ENCODE results near the gene CNPPD1. TPM values are rescaled to one million over a fixed set of nuclear protein-coding genes. Genes with fewer than 3 reads are reported as not detected.

The CNPPD1 gene
- total RNA-seq, 1 experiment from 2014 or later, result 22.8 TPM

DNA sequence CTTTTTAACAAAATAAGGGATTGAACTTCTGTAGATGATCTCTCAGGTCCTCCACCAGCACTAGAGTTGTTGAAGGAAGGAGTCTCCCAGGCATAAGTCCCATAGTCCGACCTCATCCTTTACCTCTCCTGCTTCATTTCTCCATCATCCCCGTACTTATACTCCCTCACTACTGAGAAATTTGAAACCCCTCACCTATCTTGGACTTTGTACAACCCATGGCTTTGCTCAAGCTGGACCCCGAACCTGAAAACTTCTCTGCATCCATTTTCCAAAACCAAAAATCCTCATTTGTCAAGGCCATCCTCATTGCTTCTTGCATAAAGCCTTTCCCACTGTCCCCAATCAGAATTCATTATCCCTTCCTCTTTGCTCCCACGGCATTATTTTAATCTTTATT, 15.6 kb downstream of the CNPPD1 start:
- no peak for DNase-seq (ENCODE audit: low read depth)

DNA sequence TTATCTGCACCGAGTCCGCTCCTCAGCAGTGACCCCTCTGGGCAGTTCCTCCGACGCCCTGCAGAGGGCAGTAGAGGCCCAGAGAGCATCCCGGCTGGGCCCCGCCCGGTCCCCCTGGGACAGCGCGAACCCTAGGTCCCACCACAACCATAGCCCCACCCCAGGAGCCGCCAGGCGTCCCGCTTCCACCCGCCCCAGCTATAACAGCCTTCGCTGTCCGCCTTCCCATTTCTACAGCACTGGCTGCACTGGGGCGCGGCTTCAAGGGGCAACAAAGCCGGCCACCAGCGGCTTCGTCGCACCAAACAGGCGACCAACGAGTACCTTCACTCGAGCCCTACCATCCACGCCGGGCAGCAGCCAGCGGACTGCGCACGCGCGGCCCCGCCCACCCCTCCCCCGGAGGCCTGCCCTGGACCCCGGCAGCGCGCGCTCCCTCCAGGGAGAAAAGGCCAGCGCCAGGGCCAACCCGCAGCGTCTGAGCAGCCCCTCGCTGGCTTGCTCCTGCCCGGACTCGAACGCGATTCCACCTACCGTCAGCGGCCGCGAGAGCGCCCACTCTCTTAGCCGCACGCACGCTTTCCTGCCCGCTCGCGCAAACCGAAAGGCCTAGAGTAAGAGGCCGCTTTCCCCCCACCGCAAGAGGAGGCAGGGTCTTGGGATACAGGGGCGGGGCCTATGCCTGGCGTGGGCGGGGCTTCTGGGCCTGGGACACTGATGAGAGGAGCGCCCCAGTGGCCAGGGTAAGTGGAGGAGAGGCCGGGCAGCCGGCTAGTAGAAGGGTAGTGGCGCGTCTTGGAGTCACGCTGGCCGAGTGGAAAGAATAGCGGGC, 16.3 kb downstream of the CNPPD1 start, which contains the start of gene NHEJ1:
TSS of gene NHEJ1 (minus strand) at position 630 of the 832 bp plus-strand sequence. CDS start 2,453 bp downstream, outside the sequence.
- peak; percentile 91 for DNase-seq (ENCODE audit: low read depth)

DNA sequence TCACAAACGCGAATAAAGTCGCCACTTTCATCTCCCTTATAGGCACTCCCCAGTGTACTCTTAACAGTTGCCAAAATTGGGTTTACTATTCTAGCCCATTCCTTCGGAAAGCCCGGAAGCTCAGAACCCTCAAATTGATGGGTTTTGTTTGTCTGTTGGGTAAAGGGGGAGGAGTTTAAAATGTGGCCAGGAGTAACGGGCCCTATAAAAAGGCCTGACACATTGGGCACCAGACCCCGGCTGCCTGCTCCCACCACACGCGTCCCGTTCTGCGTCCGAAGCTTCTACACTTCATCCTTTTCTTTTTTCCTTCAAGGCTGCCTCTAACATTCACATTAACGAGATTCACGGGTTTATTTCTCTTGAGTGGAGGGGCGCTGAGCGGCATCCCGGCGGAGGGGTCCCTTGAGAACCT, 16.9 kb downstream of the CNPPD1 start:
- DNase-seq (ENCODE audit: low read depth), result peak; percentile 14

DNA sequence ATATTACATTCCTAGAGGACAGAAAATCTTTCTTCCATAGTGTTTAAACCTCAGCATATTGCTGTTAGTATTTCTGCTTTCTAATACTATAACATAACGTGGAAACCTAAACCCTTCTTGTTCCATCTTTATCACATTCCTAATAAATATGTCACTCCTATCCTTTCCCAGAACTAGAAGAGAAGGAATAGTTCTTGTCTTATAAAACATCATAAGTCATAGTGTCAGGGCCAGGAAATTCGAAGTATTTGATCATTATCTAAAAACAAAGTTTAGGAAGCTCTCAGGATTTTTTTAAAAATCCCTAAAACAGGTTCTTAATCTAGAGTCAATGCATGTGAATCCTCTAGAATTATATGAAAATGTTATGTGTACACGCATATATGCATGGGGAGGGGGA, 18.1 kb downstream of the CNPPD1 start:
- no peak for DNase-seq (ENCODE audit: low read depth)

DNA sequence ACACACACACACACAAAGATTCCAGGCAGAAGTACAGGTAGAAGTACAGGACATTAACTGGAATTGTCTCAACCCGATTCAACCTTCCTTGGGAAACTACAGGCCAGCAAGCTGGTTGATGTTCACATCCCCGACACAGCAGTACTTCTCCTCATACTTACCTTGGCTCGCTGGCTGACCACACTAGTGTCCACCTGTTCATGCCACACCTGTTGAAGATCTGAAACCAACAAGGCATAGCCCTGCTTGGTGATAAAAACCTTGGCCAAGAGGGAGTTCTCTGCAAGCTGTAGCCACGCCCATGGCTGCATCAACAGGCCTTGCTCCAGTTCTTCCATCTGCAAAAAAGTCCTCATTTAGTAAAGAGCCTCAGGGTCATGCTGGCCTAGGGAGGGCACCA, 18.7 kb downstream of the CNPPD1 start:
- no peak for DNase-seq (ENCODE audit: low read depth)

DNA sequence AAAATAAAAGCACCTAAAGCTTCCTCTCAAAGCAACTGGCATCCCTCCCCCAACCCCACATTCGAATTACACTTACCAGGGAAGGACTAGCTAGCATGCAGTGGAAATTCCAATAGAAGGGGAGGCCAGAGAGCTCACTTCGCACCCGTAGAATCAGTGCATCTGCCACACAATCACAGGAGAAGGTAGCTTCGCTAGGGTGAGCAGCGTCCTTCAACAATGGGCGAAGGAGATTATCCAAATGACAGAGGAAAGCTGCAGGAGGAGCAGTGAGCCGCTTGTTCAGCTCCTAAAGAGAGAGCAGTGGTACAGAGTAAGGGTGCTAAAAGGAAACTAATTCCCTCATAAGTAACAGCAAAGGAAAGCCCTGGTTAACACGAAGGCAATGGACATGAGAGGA, 19.3 kb downstream of the CNPPD1 start:
- no peak for DNase-seq (ENCODE audit: low read depth)

DNA sequence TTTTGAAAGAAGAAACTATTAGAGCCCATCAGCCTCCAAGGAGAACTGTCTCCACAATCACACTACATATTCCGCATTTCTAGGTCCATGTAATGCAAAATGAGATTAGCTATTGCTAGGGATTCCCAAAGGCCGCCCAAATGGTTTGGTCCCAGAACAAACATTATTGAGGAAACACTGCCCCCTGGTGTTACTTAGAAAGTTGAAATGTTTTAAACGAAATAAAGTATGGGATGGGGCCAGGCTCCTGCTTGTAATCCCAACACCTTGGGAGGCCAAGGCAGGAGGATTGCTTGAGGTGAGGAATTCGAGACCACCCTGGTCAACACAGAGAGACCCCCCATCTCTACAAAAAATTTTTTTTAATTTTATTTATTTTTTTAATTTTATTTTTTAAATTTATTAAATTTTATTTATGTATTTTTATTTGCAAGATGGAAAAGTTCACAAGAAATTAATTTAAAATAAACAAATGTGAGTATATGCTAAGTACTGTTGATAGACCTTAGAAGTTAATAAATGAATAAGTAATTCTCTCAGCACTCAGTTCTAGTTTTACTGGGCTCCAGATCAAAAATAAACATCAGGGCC, 21.6 kb downstream of the CNPPD1 start:
- peak; percentile 71 for DNase-seq (ENCODE audit: low read depth)

DNA sequence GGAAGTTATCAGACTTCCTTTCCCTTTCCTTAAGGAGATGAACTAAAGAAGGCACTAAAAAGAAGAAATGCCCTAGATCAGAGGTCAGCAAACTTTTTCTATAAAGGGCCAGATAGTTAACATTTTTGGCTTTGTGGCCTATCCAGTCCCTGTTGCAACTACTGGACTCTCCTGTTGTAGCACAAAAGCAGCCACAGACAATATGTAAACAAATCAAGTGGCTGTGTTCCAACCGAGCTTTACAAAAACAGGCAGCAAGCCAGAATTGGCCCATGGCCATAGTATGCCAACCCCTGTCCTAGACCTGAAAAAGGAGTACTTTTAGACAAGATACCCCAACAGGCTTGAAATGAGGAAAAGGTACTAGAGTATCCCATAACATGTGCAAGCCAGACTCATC, 27.1 kb downstream of the CNPPD1 start:
- DNase-seq (ENCODE audit: low read depth), result no peak

DNA sequence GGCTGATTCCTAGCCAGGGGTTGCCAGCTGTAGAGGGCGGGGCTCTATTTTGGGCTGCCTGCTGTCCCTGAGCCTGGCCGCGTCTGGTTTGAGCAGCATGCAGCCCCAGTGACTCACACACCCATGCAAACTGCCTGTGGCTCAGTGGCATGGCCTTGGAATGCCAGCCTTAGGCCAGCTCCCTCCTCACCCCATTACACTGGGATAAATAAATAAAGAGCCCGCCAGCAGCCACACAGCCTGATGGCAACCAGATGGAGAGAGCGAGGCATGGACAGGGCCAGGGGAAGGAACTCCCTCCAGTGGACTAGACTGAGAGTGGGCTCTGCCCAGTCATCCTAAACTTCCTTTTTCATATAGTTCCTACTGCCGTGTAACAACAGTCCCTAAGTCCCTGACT, 34.4 kb downstream of the CNPPD1 start:
- DNase-seq (ENCODE audit: low read depth), result peak; percentile 95

DNA sequence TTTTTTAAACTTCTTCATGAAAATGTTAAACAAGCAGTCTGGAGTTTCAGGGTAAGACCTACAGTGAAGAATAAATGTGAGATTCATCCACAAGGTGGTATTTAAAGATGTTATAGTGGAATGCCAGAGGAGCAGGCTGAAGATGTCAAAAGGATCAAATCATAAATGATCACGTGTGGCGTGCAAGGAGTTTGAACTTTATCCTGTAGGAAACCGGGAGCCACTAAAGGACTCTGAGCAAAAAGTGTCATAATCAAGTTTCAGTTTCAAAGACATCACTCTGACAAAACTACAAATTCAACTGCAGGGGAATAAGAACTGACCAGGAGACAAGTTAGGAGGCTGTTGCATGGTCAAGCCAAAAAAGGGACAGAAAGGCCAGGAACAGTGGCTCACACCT, 36.0 kb downstream of the CNPPD1 start:
- DNase-seq (ENCODE audit: low read depth), result no peak

DNA sequence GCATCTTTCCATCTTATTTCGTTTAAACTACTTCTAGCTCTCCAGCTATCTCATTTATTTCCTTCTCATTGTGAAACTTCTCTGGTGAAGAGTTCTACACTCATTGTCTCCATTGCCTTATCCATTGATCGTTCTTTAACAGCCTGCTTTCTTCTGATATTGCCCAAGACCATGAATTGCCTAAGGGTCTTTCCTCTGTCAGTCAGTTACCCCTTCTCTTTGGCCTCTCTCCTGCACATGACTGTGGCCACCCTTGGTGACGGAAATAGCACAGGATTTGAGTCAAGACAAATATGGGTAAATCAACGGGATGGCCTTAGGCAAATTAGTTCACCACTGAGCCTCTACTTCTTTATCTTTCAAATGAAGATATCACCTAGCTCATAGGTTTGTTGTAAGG, 42.7 kb downstream of the CNPPD1 start:
- DNase-seq (ENCODE audit: low read depth), result no peak

DNA sequence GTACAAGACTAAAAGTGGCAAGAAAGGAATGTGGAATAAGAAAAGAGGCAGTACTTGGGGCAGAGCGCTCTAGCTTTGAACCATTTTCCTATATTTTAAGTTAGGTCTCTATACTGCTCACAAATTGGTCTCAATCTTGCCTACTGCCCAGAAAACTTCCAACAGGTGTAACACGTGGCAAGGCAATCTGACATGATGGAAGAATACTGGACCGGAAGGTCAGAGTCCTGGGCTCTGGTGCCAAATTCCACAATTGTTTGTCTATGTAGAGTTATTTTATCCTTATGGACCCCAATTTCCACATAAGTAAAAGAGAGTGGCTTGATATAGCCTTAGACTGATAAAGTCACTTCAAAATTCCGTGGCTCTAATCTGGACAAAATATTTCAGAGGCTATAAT, 45.0 kb downstream of the CNPPD1 start:
- DNase-seq (ENCODE audit: low read depth), result no peak

DNA sequence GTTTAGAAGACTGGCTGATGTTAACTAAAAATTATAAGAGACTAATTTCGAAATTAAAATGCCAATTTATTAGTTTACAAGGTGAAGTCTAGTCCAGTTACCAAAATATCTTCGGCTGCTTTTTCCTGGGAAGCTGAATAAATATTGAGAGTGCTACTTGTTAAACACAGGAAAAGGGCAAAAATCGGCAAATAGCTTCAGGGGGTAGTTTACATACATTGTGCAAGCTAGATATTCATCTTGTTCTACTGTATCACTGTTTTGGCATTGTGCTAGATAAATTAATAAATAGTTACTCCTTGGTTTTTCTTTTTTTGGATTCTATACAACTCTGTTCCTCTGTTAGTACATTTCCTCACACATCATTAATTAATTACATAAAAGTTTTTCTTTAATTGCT, 45.4 kb downstream of the CNPPD1 start:
- DNase-seq (ENCODE audit: low read depth), result no peak

DNA sequence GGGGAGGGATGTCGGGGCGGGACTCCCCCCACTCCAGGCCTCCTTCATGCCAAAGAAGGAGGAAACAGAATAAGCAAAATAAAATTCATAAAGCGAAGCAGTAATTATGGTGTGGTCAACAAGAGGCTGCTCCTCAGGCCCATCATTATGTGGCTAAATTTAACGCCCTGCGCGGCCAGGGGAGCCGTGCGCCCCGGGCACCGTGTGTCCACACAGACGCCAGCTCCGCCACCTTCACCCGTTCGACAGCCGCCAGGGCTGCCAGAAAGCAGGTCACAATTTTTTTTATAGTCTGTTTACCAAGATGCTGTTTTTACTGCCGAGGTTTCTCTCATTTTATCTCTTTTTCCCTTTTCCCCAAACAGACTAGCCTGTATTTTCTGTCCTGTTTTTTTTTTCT, 47.1 kb downstream of the CNPPD1 start:
- DNase-seq (ENCODE audit: low read depth), result no peak

DNA sequence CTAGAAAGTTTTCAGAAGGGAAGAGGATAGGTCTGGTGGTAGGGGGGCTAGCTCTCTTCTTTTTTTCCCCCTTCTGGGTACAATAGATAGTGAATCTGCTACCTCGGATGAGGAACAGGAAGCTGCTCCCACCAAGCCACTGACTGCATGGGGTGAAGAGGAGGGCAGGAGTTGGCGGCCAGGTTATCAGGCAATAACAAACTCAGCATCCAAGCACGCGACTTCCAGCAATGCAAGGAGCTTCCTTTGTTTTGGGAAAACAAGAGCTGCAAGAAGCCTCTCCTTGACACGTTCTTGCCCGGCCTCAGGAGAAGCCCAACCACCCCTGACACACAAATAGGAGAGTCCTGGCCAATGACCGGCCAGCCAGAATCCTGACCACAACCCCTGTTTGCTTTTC, 48.3 kb downstream of the CNPPD1 start:
- DNase-seq (ENCODE audit: low read depth), result no peak

DNA sequence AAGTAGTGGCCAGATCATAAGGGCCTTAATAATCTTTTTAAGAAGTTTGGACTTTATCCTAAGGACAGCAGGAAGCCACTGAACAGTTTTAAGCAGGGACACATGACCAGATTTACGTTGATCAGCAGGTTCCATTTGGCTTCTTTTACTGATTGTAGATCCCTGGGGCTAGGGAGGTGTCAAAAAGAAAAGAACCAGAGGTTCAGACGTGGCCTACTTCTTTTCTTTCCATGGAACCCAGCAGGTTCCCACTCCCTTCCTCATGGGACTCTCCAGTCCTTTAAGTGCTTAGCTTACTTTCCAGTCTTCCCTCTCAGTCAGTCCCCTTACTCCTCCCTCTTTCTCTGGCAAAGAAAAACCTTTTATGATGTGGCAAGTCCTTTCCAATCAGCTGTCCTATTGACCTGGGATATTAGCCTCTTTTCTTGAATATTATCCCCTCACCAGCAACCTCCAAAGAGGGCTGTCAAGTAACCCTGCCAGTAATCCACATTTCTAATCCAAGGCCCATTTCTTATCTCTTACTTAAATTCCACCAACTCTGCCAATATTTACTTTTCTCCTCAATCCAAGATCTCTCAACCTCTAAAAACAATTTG, 49.6 kb downstream of the CNPPD1 start:
- no peak for DNase-seq (ENCODE audit: low read depth)

DNA sequence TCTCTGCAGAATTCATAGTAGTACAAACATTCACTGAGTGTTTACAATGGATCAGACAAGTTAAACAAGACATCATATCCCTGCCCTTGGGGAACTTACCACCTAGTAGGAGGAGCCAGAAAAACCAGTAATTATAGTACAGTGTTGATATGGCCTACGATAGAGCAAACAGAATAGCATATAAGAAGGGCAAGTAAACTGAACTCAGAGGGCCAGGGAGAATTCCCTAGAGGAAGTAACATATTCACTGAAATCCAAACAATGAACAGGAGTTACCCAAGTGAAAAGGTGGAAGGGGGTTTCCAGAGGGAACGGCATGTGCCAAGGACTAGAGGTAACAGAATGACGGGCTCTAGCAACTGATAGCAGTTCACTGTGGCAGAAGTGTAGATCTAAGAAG, 50.2 kb downstream of the CNPPD1 start:
- DNase-seq (ENCODE audit: low read depth), result no peak

DNA sequence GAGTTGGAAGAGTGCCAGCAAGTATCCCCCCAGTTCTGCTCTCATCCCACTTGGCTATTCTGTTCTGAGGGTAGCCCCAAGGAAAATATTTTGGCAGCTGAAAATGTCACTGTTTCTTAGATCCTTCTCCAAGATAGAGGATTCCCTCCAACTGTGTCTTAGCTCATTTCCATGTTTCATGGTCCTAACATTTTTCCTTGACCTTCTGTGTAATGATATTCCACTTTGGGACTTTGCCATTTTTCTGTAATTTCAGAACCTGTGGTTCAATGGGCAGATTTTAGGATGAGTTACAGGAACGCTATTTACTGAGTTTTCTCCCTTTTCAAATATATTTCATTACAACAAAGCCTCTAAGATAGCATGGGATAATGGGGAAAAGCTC, 50.8 kb downstream of the CNPPD1 start:
- peak; percentile 55 for DNase-seq (ENCODE audit: low read depth)

DNA sequence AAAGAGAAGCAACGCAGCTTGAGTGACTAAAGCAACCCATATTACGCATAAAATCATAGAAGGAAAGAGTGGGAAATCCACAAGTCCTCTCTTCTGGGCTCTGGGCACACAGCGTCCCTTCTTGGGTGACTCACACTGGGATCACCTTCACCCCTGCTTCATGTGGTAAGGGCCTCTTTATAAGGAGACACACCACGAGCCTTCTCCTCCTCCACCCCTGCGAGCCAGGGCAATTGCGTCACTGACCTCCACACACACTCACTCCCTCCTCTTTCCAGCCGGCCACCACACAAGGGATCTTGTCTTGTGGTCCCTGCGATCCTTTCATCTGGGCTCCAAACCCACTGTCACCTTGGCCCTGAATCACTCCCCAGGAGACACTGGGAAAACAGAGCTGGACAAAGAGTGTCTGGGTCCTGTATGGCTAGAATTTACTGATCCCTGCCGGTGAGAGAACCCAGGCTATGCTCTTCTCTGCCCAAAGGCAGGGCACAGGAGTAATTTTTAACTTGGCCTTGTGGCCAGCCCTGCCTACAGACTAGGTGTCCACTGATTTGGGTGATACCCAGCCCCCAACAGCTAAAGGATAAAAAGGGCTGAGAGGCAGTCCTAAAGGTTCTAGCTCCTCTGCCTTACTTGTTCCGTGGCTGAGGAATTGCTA, 51.4 kb downstream of the CNPPD1 start:
- DNase-seq (ENCODE audit: low read depth), result peak; percentile 98

DNA sequence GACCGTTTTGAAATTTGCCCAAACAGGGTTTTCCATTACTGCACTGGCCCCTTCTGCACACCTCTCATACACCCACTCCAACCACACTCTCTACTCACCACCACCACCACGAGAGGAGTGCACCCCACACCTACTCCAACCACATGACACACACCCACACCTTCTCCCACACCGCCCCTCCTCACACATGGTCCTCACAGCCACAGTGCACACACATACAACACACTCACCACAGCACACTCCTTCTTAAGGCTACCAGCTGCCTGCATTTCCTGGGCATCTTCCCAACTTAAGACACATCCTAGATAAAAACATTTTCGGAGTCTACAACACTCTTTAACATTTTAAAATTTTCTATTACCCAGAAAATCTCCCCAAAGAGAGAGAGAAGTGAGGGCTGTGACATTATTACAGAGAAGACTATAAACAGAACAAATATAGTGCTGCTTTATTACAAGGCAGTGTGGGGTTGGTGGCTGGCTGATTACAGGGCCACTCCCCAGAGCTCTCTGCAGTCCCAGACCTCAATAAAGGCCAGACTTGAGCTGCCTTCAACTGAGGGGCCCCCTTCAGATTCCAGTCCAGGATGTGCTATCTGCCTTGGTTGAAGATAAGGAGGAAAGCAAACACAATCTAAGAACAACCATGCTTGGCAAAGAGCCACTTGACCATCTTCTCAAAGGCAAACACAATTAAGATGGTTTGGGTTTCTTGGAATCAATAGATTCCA, 52.2 kb downstream of the CNPPD1 start:
- DNase-seq (ENCODE audit: low read depth), result peak; percentile 54

DNA sequence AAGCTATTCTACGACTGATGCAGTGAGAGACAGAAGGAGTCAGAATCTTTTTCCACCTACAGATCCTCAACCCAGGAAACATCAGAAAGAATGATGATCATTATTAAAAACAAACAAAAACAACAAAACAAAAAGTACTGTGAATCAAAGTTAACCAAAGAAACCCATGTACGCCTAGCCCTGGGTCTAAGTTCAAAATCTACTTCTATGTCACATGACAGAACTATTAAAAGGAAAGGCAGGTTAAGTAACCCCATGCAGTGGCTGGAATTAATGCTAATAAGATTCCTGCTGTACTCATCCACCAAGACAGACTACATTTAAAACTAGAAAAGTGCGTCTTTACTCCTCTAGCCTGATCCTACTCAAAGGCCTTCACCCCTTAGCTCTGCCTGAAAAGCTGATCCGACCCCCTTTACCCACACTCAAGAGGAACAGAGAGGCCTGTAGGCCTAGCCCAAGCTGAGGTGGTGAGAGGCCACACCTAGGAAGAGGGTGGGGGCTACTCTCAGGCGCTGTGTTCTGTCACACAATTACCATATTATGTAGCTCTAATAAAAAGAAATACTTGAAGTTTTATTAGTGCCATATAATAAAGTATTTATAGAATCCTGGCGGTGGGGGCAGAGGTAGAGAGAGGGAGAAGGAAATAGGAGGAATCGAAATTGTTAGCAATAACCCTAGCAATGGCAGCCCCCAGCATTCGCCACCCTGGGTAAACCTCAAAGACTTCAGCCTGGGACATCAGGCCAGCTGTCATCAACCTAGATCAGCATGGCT, 53.2 kb downstream of the CNPPD1 start:
- DNase-seq (ENCODE audit: low read depth), result no peak

All from LHCN-M2 (cell line).